K562 (cell line): ENCODE results near the gene TCFL5. TPM values are rescaled to one million over a fixed set of nuclear protein-coding genes. Genes with fewer than 3 reads are reported as not detected.
A peak's percentile ranks its signal among the peaks of the same experiment; 100 is the strongest.

Experiments
- CUX1 ChIP-seq: fragments of 200-800 bp; sonication (Bioruptor generic); IDR thresholded peaks from 2 replicates; pipeline ENCODE4 v1.6.1; 2016; ENCODE audit warnings: missing genetic modification characterization, missing compliant biosample characterization
- MYC ChIP-seq, 2 experiments: fragments of 250-450 bp in 1 of 2; sonication (Bioruptor Pico) in 1 of 2; IDR thresholded peaks; 2 replicates each; pipeline versions ENCODE4 v1.5.1 to v1.6.1; 2012 to 2021; ENCODE audit warnings: low read depth in 2 of 2, borderline replicate concordance in 1 of 2, improper control_type of control experiment in 1 of 2, low read length in 1 of 2, mild to moderate bottlenecking in 1 of 2, moderate library complexity in 1 of 2
- NFIC ChIP-seq: fragments of 450-650 bp; IDR thresholded peaks from 2 replicates; pipeline ENCODE4 v1.6.1; 2017; ENCODE audit warnings: mild to moderate bottlenecking, inconsistent platforms
- SAP30 ChIP-seq: fragments of 200-600 bp; sonication (generic); IDR thresholded peaks from 2 replicates; pipeline ENCODE4 v1.6.1; 2012; ENCODE audit warnings: borderline replicate concordance, low read depth, mild to moderate bottlenecking, moderate library complexity, low read length, control low read depth, inconsistent platforms; ENCODE audit not compliant: insufficient read depth, poor library complexity, severe bottlenecking
- polyA plus RNA-seq, 8 experiments: library from polyadenylated mRNA; depleted of rRNA in 4 of 8; stranded (reverse) in 5 of 8; unstranded in 3 of 8; fragments of >200 nt; fragmentation: Nextera tagmentation in 2 of 8; fragmentation: Illumina TruSeq in 1 of 8; extraction: Ambion mirVana in 2 of 8; extraction: Trizol in 1 of 8; gene quantifications; 2 replicates each; pipeline versions ENCODE4 v1.2.1 to v1.2.3, GENCODE V29; 2011 to 2014; ENCODE audit warnings: inconsistent platforms in 1 of 8, missing spikeins in 1 of 8
- total RNA-seq, 7 experiments: library from RNA; depleted of rRNA in 6 of 7; stranded (reverse); fragments of >200 nt in 6 of 7; fragmentation: Illumina TruSeq in 2 of 7; extraction: Trizol in 2 of 7; gene quantifications; 2 replicates each; pipeline versions ENCODE4 v1.2.1 to v1.2.3, GENCODE V29; 2011 to 2021; ENCODE audit warnings: low replicate concordance in 1 of 7

The TCFL5 gene
- total and polyA plus RNA-seq, 9 of the 15 experiments (the other 6 are each of a cell fraction or from before 2014, with no cell fraction given): 1.00 to 12.6 (median 9.1) TPM

- TF ChIP-seq SAP30 (peak; percentile 48), CUX1 (no peak), NFIC (peak; percentile 23; the same call in 1 of the 2 replicates), MYC (IDR thresholded peaks at IDR 0.05; ENCODE audit: low read depth, low read length) (0 out of 2 replicates have a peak, but pooled peaks have one; percentile 35), MYC (CRISPR knock-in tag; IDR thresholded peaks at IDR 0.05; ENCODE audit: borderline replicate concordance, low read depth) (no peak)
- TF ChIP-seq, all 486 proteins: peak for 16
These were observed 514 bp downstream of the TCFL5 start (continued) for GRCh38 chr20:62860924-62861691.
